GM19193 (cell line): ENCODE data around the gene SOBP.

Source experiments
- POLR2A ChIP-seq: IDR thresholded peaks from 4 replicates; pipeline ENCODE4 v1.6.1; 2011; ENCODE audit not compliant: insufficient read depth, insufficient read length; ENCODE audit errors: extremely low read depth

The SOBP gene

DNA sequence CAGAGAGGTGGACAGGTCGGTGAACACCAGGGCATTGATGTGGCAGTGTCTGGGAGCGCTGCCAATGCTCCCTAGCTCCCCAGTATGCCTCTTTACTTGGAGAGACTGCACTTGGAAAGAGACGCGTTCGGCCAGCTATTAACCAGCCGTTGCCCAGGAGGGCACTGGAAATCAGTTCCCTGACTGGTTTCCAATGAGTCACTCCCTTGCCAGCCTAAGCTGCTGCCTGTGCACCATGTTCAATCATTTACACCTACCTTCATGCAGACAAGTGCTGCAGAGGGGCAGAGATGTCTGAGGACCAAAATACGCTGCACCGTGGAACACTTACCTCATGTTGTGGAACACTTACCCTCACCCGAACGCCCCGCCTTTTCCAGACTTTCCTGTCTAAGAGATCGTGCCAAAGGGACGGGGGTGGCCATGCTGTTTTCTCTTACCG, 151.6 kb downstream of the SOBP start:
- no peak for TF ChIP-seq POLR2A

DNA sequence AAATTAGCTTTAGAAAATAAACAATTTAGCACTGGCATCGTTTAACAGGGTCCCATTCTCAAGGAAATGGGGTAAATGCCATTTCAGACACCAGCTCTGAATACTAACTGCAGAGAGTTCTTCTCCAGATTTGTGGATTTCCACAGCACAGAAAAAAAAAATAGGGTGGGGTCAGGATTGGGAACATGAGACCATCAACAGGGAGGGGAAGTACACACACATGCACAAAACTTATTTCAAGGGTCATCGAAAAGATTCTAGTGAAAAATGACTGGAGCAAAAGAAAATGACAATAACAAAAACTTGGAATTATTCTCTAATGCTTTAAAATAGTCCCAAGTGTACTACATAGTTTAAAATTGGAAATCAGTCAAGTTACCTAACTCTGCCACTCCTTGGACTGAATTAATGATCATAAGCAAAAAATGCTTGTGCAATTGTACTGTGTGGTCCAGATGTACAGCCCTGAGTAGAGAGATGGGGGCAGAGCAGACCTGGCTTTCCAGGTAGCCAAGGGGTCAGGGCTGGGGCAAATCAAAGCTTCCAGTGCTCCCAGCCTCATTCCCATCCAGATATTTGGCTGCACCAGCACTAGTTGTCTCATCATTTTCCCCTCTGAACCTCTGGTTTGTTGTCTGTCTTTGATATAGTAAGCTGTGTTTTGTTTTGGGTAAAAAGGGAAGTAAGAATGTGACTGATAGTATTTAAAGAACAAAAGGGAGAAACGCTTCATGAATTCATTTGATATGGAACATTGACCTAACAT, 152.4 kb downstream of the SOBP start:
- TF ChIP-seq POLR2A, result no peak

DNA sequence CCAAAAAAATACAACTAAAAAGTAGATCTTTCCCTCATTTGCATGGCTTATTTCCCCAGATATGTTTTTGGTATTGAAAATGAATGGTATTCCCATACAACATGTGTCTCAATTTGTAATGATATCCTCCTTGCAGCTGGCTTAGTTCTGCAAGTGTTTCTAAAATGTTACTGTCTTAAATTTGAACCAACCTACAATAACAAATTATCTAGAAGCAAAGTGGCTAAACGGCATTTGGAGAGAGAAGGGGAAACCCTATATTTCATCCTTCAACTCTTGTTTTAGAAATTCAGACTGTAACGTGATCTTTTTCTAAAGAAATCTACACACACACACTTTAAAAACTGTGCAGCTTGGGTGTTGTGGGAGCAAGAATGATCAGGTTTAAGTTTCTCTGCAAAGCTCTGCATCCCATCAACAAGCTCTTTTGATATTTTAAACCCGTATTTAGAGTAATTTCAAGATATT, 153.0 kb downstream of the SOBP start:
- TF ChIP-seq POLR2A, result no peak

DNA sequence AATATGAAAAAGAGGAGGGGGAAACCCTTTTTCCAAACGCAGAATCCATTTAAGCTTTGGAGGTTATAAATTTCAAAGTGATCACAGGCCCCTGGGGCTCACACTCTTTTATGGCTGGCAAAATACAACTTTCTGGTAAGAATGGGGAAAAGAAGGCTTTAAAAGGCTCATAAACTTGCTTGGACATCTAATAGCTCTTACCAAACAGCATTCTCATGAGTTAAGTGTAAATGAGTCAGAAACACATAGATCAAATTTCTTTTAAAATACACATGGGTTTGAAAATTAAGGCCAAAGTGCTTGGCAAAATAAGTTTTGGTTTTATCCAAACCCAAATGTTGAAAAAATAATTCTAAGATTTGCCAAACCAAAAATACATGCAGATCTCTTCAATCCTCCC, 154.6 kb downstream of the SOBP start:
- TF ChIP-seq POLR2A, result no peak

DNA sequence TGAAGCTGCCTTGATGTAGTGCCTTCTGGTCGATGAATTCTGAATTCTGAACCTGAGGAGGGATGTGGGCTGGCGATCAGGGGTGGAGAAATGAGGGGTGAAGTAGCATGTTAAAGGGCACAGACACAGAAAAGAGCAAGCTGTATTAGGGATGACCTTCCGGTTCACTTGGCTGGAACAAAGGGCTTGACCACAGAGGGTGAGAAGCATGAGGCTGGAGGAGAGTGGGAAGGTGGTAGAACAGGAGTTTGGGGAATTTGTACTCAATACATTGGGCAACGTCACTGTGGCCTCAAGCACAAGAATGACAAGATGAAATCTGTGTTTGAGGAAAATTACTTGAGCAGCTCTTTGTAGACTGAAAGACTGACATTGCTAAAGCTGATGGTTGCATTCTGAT, 155.8 kb downstream of the SOBP start:
- TF ChIP-seq POLR2A, result no peak

DNA sequence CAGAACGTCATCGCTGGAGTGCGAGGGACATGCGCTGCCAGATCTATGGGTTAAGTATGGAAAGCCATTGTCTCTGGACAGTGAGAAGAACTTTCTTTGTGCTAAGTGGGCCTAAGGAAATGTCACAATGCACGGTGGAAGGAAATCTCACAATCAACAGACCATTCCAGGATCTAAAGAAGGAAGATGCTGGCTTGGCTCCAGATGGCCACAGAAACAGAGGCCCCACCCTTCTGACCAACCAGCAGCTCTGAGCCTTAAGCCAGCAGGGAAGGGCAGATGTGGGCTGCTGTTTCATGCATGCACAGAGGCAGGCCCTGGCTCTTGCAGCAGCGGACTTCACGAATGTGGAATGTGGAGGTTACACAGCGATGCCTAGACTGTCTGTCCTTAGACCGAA, 156.3 kb downstream of the SOBP start:
- TF ChIP-seq POLR2A, result no peak

GRCh38 chr6:107646776-107647438, 157.0 kb downstream of the SOBP start:
- no peak for TF ChIP-seq POLR2A

GRCh38 chr6:107647439-107647948, 157.6 kb downstream of the SOBP start:
- TF ChIP-seq POLR2A, result no peak

DNA sequence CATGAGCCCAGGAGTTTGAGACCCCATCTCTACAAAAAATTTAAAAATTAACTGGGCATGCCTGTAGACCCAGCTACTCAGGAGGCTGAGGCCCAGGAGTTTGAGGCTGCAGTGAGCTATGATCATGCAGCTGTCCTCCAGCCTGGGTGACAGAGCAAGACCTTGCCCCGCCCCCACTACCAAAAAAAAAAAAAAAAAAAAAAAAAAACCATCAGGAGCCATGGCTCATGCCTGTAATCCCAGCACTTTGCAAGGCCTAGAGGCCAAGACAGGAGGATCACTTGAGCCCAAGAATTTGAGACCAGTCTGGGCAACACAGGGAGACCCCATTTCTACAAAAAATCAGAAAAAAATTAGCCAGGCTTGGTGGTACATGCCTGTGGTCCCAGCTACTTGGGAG, 159.1 kb downstream of the SOBP start:
- TF ChIP-seq POLR2A, result no peak

- no peak for TF ChIP-seq POLR2A
Measured at GRCh38 chr6:107652526-107653182, 162.7 kb downstream of the SOBP start.

DNA sequence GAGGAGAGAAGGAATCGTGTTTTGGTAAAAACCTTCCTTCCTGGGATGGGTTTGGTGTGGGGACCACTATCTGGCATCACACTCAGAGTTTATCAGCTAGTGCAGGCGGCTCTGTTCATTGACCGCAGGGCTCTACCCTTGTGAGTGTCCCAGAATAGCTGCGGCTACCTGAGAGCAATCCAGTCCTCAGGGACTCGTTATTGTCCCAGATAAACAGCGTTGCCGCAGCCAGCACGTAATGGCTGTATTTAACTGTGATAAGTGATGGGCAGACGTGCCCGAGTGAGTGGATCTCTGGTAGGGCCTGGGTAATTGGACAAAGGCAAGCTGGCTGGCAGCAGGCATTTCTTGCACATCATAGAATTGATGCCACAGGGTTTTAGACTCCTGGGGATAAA, 163.3 kb downstream of the SOBP start:
- TF ChIP-seq POLR2A, result no peak

DNA sequence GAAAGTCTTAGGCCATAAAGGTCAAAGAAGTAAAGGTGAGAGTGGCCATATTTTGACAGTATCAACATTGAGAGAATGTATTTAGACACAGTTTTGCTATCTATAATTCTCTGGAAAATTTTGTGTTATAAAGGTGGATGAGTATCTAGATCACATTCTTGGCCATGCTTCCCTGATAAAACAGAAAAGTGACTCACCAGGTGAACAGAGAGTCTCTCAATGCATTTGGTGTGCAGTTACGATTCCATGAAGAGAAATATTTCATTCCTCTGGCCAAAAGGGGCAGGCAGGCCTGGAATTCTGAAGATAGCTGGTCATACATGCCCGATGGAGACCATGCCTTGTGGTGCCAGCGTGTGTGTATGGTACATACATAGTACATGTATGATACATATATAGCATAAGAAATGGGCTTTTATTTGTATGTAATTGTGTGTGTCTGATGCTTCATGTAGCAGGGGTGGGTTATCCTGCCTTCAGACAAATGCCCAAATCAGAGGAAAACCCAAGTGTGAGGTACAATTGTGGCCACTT, 164.0 kb downstream of the SOBP start:
- TF ChIP-seq POLR2A, result no peak

GRCh38 chr6:107654764-107655163, 164.8 kb downstream of the SOBP start:
- TF ChIP-seq POLR2A, result no peak

- no peak for TF ChIP-seq POLR2A
Measured at GRCh38 chr6:107655245-107655644, 165.3 kb downstream of the SOBP start.

DNA sequence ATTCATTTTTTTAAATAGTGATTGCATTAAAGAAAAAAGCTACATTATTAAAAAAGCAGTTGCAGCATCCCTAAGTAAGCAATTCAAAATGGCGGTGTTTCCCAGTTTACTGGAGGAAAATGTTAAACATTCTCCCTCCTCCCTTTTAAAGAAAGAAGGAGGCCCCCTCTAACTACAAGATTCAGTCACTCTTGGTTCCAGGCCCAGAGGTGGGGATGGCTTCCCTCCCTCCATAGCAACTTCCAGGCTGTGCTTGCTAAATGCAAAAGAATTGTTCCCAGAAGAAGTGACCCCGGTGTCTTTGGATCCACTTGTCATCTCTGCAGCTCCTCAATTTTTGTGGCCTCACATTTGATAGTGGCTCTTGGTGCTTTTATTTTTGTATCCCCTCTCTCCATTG, 165.9 kb downstream of the SOBP start:
- no peak for TF ChIP-seq POLR2A
